HepG2 (cell line): ENCODE measurements around the gene PTPRD. TPM values are rescaled to one million over a fixed set of nuclear protein-coding genes. Genes with fewer than 3 reads are reported as not detected.

ENCODE experiments used
- ATAC-seq: fragments of 200-7000 bp; cut with Tn5 transposase; 3 replicates; pipeline ENCODE4 v1.9.1; 2020; ENCODE audit warnings: mild to moderate bottlenecking, moderate library complexity
- BruUV-seq: library from RNA; stranded (reverse); fragments of 400-500 nt; replicated peaks from 2 replicates; lab custom pipeline; 2021; lab: Mats Ljungman, UMichigan
- CTCF ChIA-PET: fragments of 300-600 bp; formaldehyde crosslinking; extraction: SDS; loops from one replicate; lab custom pipeline; 2021; ENCODE audit warnings: low total read pairs, inconsistent platforms, low intra/inter-chr PET ratio; lab: Yijun Ruan, JAX
- POLR2A ChIA-PET: fragments of 350-600 bp; sonication (Branson Sonifier 250); formaldehyde crosslinking; loops from one replicate; lab custom pipeline; 2020; ENCODE audit warnings: antibody characterized with exemption, inconsistent platforms; lab: Yijun Ruan, JAX
- DNase-seq: peaks from one replicate; pipeline ENCODE4 v3.0.0-alpha.2; 2015; ENCODE audit warnings: low spot score
- FAIRE-seq: peaks from 3 replicates; lab custom pipeline; 2011; peaks lifted over from hg19 to GRCh38; lab: Jason Lieb, UNC
- H2AFZ ChIP-seq: one replicate; pipeline ENCODE4 v1.6.1; 2011; ENCODE audit warnings: low read length, inconsistent platforms
- H3K27ac ChIP-seq: fragments of 300-600 bp; 3 replicates; pipeline ENCODE4 v1.8.0; 2011; ENCODE audit warnings: mixed run types, mild to moderate bottlenecking, mixed read lengths, low read length, inconsistent platforms; ENCODE audit not compliant: insufficient read depth; ENCODE audit errors: extremely low read length
- H3K27me3 ChIP-seq, 2 experiments: fragments of 200-600 bp in 1 of 2; 2 replicates in 1 of 2; 3 replicates in 1 of 2; pipeline versions ENCODE4 v1.6.0 to v1.8.0; 2011; ENCODE audit warnings: low read length in 2 of 2, mild to moderate bottlenecking in 2 of 2, moderate library complexity in 2 of 2, inconsistent platforms in 1 of 2; ENCODE audit not compliant: insufficient read depth in 2 of 2, control insufficient read depth in 1 of 2
- H3K36me3 ChIP-seq, 2 experiments: fragments of 200-600 bp in 1 of 2; replicated peaks in 1 of 2; 2 replicates in 1 of 2; 3 replicates in 1 of 2; pipeline versions ENCODE4 v1.5.1 to v1.8.0; 2011; ENCODE audit warnings: low read length in 2 of 2, inconsistent platforms in 1 of 2; ENCODE audit not compliant: insufficient read depth in 2 of 2, control insufficient read depth in 1 of 2
- H3K4me1 ChIP-seq: 2 replicates; pipeline ENCODE4 v1.5.1; 2012; ENCODE audit warnings: low read length, inconsistent platforms; ENCODE audit not compliant: insufficient read depth
- H3K4me2 ChIP-seq: 2 replicates; pipeline ENCODE4 v1.6.0; 2011; ENCODE audit warnings: low read depth, low read length, inconsistent platforms
- H3K4me3 ChIP-seq, 3 experiments: fragments of 200-600 bp in 1 of 3; sonication (generic), shearing (Covaris generic) in 1 of 3; replicated peaks in 1 of 3; 2 replicates each; pipeline ENCODE4 v1.5.1; 2011 to 2016; ENCODE audit warnings: low read length in 3 of 3, inconsistent platforms in 2 of 3, low read depth in 2 of 3, mild to moderate bottlenecking in 2 of 3, control low read depth in 1 of 3, mixed read lengths in 1 of 3; ENCODE audit not compliant: insufficient read depth in 1 of 3
- H3K79me2 ChIP-seq: one replicate; pipeline ENCODE4 v1.6.1; 2011; ENCODE audit warnings: low read length, inconsistent platforms; ENCODE audit not compliant: insufficient read depth
- H3K9ac ChIP-seq: 2 replicates; pipeline ENCODE4 v1.6.0; 2011; ENCODE audit warnings: mild to moderate bottlenecking, low read depth, low read length, inconsistent platforms; ENCODE audit not compliant: insufficient read depth
- H3K9me3 ChIP-seq: 2 replicates; pipeline ENCODE4 v1.5.1; 2012; ENCODE audit warnings: mild to moderate bottlenecking, low read length
- H4K20me1 ChIP-seq: 2 replicates; pipeline ENCODE4 v1.6.0; 2011; ENCODE audit warnings: inconsistent platforms, mild to moderate bottlenecking, low read length, moderate library complexity; ENCODE audit not compliant: insufficient read depth
- HMGA1 ChIP-seq: sonication (generic); formaldehyde crosslinking; conservative IDR thresholded peaks from 2 replicates; pipeline ENCODE4 v1.4.0; 2020; ENCODE audit warnings: missing genetic modification reagents
- ISL2 ChIP-seq: sonication (generic); formaldehyde crosslinking; IDR thresholded peaks from 2 replicates; pipeline ENCODE4 v1.5.0; 2020; ENCODE audit warnings: missing genetic modification reagents
- KAT7 ChIP-seq: IDR thresholded peaks from 2 replicates; pipeline ENCODE4 v1.6.1; 2018; ENCODE audit warnings: borderline replicate concordance, missing compliant biosample characterization
- KLF15 ChIP-seq: sonication (generic); formaldehyde crosslinking; IDR thresholded peaks from 2 replicates; pipeline ENCODE4 v1.8.1; 2023; ENCODE audit warnings: borderline replicate concordance, mild to moderate bottlenecking, inconsistent platforms, missing genetic modification reagents, mixed read lengths
- MXD4 ChIP-seq: IDR thresholded peaks from 2 replicates; pipeline ENCODE4 v1.6.1; 2016; ENCODE audit warnings: mild to moderate bottlenecking, missing biosample characterization, missing genetic modification reagents
- NRL ChIP-seq: sonication (generic); formaldehyde crosslinking; IDR thresholded peaks from 2 replicates; pipeline ENCODE4 v1.5.0; 2020; ENCODE audit warnings: missing genetic modification reagents, mild to moderate bottlenecking, moderate library complexity, borderline replicate concordance
- PCBP2 ChIP-seq: fragments of 200-400 bp; formaldehyde crosslinking; optimal IDR thresholded peaks from 2 replicates; pipeline ENCODE3; 2018; ENCODE audit warnings: low read length, low read depth; ENCODE audit not compliant: poor library complexity, severe bottlenecking
- RAD21 ChIP-seq: fragments of 450-650 bp; formaldehyde crosslinking; IDR thresholded peaks from 2 replicates; pipeline ENCODE4 v1.5.0; 2020; ENCODE audit warnings: mild to moderate bottlenecking
- YEATS4 ChIP-seq: sonication (generic); formaldehyde crosslinking; IDR thresholded peaks from 2 replicates; pipeline ENCODE4 v1.4.0; 2020; ENCODE audit warnings: missing genetic modification reagents, borderline replicate concordance
- ZNF24 ChIP-seq: fragments of 450-650 bp; IDR thresholded peaks from 2 replicates; pipeline ENCODE4 v1.6.1; 2017; ENCODE audit warnings: antibody characterized with exemption, mild to moderate bottlenecking
- ZNF33B ChIP-seq: sonication (generic); formaldehyde crosslinking; IDR thresholded peaks from 2 replicates; pipeline ENCODE4 v1.5.1; 2020; ENCODE audit warnings: mild to moderate bottlenecking, missing genetic modification reagents
- ZNF343 ChIP-seq: sonication (generic); formaldehyde crosslinking; IDR thresholded peaks from 2 replicates; pipeline ENCODE4 v1.4.0; 2020; ENCODE audit warnings: mild to moderate bottlenecking, missing genetic modification reagents
- ZNF451 ChIP-seq: sonication (generic); formaldehyde crosslinking; IDR thresholded peaks from 2 replicates; pipeline ENCODE4 v1.5.0; 2020; ENCODE audit warnings: mild to moderate bottlenecking, missing genetic modification reagents
- ZNF547 ChIP-seq: sonication (generic); formaldehyde crosslinking; IDR thresholded peaks from 2 replicates; pipeline ENCODE4 v1.5.1; 2020; ENCODE audit warnings: mild to moderate bottlenecking, missing genetic modification reagents
- ZNF850 ChIP-seq: sonication (generic); formaldehyde crosslinking; conservative IDR thresholded peaks from 2 replicates; pipeline ENCODE4 v1.9.0; 2021; ENCODE audit warnings: mild to moderate bottlenecking, missing genetic modification reagents
- ZSCAN12 ChIP-seq: sonication (generic); formaldehyde crosslinking; IDR thresholded peaks from 2 replicates; pipeline ENCODE4 v1.9.0; 2021; ENCODE audit warnings: mild to moderate bottlenecking, missing genetic modification reagents
- WGBS: methylation state at CpG from one replicate; pipeline ENCODE4 v1.1.6; 2017; ENCODE audit warnings: low lambda C conversion rate; 5-methylcytosine and 5-hydroxymethylcytosine counted together
- in situ Hi-C: cut with HindIII; loops from 2 replicates; pipeline ENCODE4 v1.10.0; 2017; ENCODE audit warnings: low pct_unique_long_range_greater_than_20kb; ENCODE audit not compliant: extremely low pct_ligation_motif_present
- intact Hi-C: fragments of 100-400 bp; cut with micrococcal nuclease; formaldehyde crosslinking; loops from one replicate; pipeline ENCODE4 v1.10.0; 2022; ENCODE audit not compliant: unreplicated experiment
- polyA plus RNA-seq, 8 experiments: library from polyadenylated mRNA; depleted of rRNA in 3 of 8; stranded (reverse) in 7 of 8; unstranded in 1 of 8; fragments of >200 nt; fragmentation: Illumina TruSeq in 4 of 8; extraction: Trizol in 4 of 8; gene quantifications; 2 replicates each; pipeline versions ENCODE4 v1.2.1 to v1.2.3, GENCODE V29; 2011 to 2016; ENCODE audit warnings: low read depth in 4 of 8, missing spikeins in 1 of 8, mixed read lengths in 1 of 8; ENCODE audit not compliant: insufficient read depth in 1 of 8
- total RNA-seq, 5 experiments: library from RNA; depleted of rRNA; stranded (reverse); fragments of >200 nt; fragmentation: Illumina TruSeq; extraction: Trizol; gene quantifications; 2 replicates each; pipeline ENCODE4 v1.2.3, GENCODE V29; 2016; ENCODE audit warnings: low read depth in 1 of 5
- TF ChIP-seq, protein P1 (sequence below): sonication (generic); formaldehyde crosslinking; IDR thresholded peaks from 2 replicates; pipeline ENCODE4 v1.8.0; 2022; ENCODE audit warnings: missing genetic modification reagents, mild to moderate bottlenecking, borderline replicate concordance

PTPRD gene
- total and polyA plus RNA-seq, 2 of the 13 experiments (the other 11 are each of a cell fraction or from before 2014, with no cell fraction given), result 0.05 TPM; not detected in 1

DNA sequence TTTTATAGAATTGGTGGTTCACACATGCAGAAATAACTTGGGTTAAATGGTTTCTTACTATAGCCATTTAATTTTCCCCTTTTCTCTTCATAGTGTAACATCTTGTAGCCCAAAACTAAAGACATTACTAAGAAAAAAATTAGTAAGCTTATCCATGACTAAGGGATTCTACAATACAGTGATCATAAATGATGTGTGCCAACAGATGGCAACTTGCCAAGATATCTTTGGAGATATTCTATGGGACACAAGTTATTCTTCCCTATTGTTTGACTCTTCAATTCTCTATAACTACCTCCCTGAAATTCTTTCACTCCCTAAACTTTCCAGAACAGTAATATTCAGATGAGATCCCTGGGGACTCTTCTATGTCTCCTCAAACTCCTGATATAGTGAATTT, 580.6 kb downstream of the PTPRD start:
- in situ Hi-C loops, result no loop called here
- BruUV-seq, result no TSS peak

DNA sequence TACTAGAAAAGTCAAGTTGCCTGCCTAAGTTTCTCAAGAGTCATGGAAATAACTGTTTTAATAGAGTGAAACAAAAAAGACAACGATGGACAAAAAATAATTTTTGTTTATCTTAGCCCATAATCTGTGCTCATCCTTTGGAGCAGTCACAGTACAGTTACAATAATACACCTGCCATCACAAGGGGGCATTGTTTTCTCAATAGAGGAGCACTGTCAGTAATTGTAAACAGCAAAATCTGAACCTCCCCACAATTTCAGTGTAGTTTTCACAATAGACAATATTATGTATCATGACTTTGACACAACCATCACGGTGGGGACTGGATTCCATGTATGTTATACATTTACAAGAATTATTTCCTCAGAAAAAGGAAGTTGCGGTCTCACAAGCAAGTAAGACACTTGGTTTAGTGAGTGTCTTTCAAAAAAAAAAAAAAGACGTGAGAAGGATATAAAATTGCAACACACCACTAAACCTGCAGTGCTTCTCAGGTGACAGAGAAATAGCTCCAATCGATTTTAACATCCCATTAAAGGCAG, 586.3 kb downstream of the PTPRD start:
- FAIRE-seq, result no peak
- TF ChIP-seq ISL2 (CRISPR knock-in tag) (no peak), KLF15 (no peak), ZNF343 (CRISPR knock-in tag) (no peak), MXD4 (CRISPR knock-in tag) (no peak), ZNF451 (CRISPR knock-in tag) (no peak)
- TF ChIP-seq, protein P1, sequence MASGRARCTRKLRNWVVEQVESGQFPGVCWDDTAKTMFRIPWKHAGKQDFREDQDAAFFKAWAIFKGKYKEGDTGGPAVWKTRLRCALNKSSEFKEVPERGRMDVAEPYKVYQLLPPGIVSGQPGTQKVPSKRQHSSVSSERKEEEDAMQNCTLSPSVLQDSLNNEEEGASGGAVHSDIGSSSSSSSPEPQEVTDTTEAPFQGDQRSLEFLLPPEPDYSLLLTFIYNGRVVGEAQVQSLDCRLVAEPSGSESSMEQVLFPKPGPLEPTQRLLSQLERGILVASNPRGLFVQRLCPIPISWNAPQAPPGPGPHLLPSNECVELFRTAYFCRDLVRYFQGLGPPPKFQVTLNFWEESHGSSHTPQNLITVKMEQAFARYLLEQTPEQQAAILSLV (CRISPR knock-in tag), result no peak

More for the DNA sequence above, 580.6 kb downstream of the PTPRD start:
- H3K4me3 ChIP-seq, result no peak overlapping the region
- intact Hi-C loops, result no loop called here
- ChIA-PET POLR2A (no interaction called here), CTCF (no interaction called here)
- no peak overlapping the region for H3K4me2 ChIP-seq
- H4K20me1 ChIP-seq, result no peaks in the 10 kb centered on the region
- no peak overlapping the region for H3K27ac ChIP-seq
- ATAC-seq (no peak), DNase-seq (no peak), FAIRE-seq (no peak)
- no peaks in the 10 kb centered on the region for H3K36me3 ChIP-seq
- no peak overlapping the region for H2AFZ ChIP-seq
- no peak for TF ChIP-seq KAT7 (CRISPR knock-in tag)
- TF ChIP-seq ZNF33B, result no peak
- no peak for TF ChIP-seq NRL (CRISPR knock-in tag)
- no peak for TF ChIP-seq RAD21
- TF ChIP-seq ZSCAN12, result no peak
- TF ChIP-seq HMGA1, result no peak
- TF ChIP-seq ZNF850 (CRISPR knock-in tag), result no peak
- no peak for TF ChIP-seq YEATS4 (CRISPR knock-in tag)
- TF ChIP-seq ZNF547 (CRISPR knock-in tag), result no peak
- no peak for TF ChIP-seq PCBP2
- TF ChIP-seq ZNF24, result no peak
- H3K79me2 ChIP-seq, result no peaks in the 10 kb centered on the region
- no peaks in the 10 kb centered on the region for H3K9me3 ChIP-seq
- H3K4me1 ChIP-seq, result no peaks in the 10 kb centered on the region
- H3K27me3 ChIP-seq, result no peaks in the 10 kb centered on the region
- H3K9ac ChIP-seq, result no peak overlapping the region

More for the DNA sequence above, 586.3 kb downstream of the PTPRD start:
- H2AFZ ChIP-seq, result no peak overlapping the region
- WGBS, result 2% methylated on average over 5 of the region's 5 CpGs
- in situ Hi-C loops, result no loop called here
- intact Hi-C loops, result no loop called here
- ChIA-PET POLR2A (no interaction called here), CTCF (no interaction called here)
- H3K27ac ChIP-seq, result no peak overlapping the region
- H3K4me3 ChIP-seq, result no peak overlapping the region
- ATAC-seq (no peak), DNase-seq (no peak)
- no TSS peak for BruUV-seq
- H3K79me2 ChIP-seq, result no peaks in the 10 kb centered on the region
- H3K4me2 ChIP-seq, result no peak overlapping the region
- H3K9me3 ChIP-seq, result no peaks in the 10 kb centered on the region
- no peaks in the 10 kb centered on the region for H4K20me1 ChIP-seq
- no peaks in the 10 kb centered on the region for H3K4me1 ChIP-seq
- H3K27me3 ChIP-seq, result no peaks in the 10 kb centered on the region
- H3K36me3 ChIP-seq, result no peaks in the 10 kb centered on the region
- H3K9ac ChIP-seq, result no peak overlapping the region
